Left cardiac atrium (tissue), 4 donors: Measurements from ENCODE around the gene EXOC8. TPM values are rescaled to one million over a fixed set of nuclear protein-coding genes. Genes with fewer than 3 reads are reported as not detected.

Experiments
- ATAC-seq, 2 donors: fragments of 200-7000 bp; cut with Tn5 transposase; one replicate each; pipeline ENCODE4 v1.9.1; 2020; ENCODE audit warnings: mild to moderate bottlenecking in 2 of 2, moderate library complexity in 2 of 2
- DNase-seq: peaks from one replicate; pipeline ENCODE4 v3.0.0-alpha.2; 2020
- intact Hi-C, 2 donors: fragments of 100-400 bp; cut with DNase I; formaldehyde crosslinking; loops; one replicate each; pipeline versions ENCODE4 v1.14.1 to v1.15.1; 2022 to 2023
- long read RNA-seq: library from polyadenylated mRNA; unstranded; transcript quantifications from one replicate; pipeline ENCODE4 v2.0.0, GENCODE V29; 2021
- total RNA-seq, 2 donors: library from RNA; stranded (reverse); fragmentation: NEBNext Ultra II Directional; extraction: Animal tissue kit (Norgen Biotek cat#: 25700); gene quantifications; one replicate each; pipeline ENCODE4 v1.2.1, GENCODE V29; 2021
- donor health status: DM: no; HTN: yes; CAD: no.
- donor health status: DM: no; HTN: yes; CAD: no; lungs with severe emphysema.
- donor health status: DM: yes; HTN: yes; CAD: no.
- donor health status: Dilated cardiomyopathy.

Gene EXOC8, protein sequence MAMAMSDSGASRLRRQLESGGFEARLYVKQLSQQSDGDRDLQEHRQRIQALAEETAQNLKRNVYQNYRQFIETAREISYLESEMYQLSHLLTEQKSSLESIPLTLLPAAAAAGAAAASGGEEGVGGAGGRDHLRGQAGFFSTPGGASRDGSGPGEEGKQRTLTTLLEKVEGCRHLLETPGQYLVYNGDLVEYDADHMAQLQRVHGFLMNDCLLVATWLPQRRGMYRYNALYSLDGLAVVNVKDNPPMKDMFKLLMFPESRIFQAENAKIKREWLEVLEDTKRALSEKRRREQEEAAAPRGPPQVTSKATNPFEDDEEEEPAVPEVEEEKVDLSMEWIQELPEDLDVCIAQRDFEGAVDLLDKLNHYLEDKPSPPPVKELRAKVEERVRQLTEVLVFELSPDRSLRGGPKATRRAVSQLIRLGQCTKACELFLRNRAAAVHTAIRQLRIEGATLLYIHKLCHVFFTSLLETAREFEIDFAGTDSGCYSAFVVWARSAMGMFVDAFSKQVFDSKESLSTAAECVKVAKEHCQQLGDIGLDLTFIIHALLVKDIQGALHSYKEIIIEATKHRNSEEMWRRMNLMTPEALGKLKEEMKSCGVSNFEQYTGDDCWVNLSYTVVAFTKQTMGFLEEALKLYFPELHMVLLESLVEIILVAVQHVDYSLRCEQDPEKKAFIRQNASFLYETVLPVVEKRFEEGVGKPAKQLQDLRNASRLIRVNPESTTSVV
- 10 to 100 TPM; 12.0 to 17.0 TPM for total RNA-seq
- long read RNA-seq, full-length matches to known transcripts: 5 of 5 reads
- long read RNA-seq, partial matches to known transcripts: 0 of 5 reads
- long read RNA-seq, other reads (novel, unspliced or antisense): 0 of 5 reads

DNA sequence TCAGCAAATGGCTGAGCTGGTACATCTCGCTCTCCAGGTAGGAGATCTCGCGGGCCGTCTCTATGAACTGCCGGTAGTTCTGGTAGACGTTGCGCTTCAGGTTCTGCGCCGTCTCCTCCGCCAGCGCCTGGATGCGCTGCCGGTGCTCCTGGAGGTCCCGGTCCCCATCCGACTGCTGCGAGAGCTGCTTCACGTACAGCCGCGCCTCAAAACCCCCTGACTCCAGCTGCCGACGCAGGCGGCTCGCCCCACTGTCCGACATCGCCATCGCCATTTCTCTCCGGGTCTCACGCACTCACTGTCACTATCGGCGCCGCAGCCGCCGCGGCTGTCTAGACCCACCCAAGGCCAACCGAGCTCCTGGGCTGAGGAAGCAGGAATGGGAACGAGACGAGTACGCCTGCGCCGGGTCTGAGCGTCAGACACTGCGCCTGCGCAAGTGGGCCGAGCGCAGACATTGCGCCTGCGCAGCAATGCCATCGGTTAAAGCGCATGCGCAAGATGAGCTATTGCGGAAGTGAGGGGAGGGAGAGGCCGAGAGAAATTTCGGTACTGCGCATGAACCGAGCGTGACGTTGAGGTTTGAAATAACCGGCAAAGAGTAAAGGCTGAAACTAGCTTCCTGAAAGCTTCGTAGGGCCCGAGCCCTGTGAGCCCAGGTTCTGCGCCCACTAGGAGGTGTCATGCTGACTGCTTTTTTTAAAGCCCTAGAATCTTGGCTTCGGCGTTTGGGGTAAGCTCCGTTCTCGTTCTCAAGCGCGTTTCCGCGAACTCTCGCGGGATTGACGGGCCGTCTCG is at the start of gene EXOC8:
EXOC8 (minus strand) TSS at position 381 of the 798 bp plus-strand sequence; CDS start at position 274, 107 bp downstream.
- DNase-seq (peak; percentile 95), ATAC-seq (peak; percentile 95 to 97)
- intact Hi-C loops: loop anchor here in 1 of 2 donors (5.0 kb wide), 1 partner anchor 65 kb away; no protein-coding TSS in a partner anchor

DNA sequence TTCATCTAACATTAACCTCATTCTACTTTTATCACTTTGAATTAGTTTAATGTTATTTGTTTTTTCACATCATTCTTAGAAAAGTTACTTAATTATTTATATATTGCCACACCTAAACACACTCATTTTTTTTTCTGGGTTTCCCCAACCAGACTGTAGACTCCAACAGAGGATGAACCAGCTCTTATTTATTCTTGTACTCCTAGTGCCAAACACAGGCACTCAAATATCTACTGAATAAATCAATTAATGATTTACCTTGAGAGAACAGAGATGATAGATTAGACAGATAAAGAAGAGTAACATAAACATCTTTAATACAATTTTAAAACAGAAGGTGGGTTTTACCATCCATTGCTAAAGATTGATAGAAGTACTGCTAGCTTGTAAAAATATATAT is 48.8 kb upstream of the EXOC8 start:
- DNase-seq: no peak
- no peak for ATAC-seq
- intact Hi-C loops: no loop called here

DNA sequence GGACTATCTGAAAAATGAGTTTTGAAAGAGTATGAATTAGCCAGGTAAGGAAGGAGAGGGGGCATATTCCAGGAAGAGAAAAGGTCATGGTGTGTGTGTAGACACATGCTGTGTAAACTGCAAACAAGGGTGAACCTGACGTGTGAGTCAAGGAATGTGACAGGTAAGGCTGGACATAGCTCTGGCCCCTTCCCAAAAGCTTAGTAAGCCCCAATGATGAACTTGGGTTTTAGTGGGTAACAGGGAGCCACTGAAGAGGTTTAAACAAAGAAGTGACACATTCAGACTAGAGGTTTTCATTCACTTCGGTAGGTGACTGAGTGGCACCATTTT is 47.7 kb upstream of the EXOC8 start:
- DNase-seq (no peak), ATAC-seq (no peak)
- intact Hi-C loops: no loop called here

DNA sequence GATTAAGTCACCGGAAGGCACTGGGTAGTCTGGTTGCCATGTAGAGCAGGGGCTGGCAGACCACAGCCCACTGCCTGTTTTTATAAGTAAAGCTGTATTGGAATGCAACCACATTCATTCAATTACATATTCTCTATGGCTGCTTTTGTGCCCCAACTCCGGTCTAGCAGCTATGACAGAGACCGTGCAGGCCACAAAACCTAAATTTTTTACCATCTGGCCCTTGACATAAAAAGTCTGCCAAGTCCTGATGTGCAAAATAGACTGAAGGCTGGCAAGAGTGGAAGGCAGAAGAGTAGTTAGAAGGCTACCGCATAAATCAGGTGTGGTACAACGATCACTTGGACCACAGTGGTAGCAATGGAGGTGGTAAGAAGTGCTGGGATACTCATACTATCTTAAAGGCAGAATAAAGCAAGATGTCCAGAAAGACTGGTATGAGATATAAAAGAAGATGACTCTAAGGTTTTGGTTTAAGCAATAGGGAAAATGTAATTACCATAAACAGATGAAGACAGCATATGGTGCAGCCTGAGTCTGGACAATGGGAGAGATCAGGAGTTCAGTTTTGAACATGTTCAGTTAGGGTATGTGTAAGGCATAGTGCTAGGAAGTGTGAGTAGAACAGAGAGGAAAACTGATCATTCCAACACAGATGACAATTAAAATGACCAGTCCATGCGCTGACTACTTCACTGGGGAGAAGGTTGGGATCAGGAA is 47.2 kb upstream of the EXOC8 start:
- no peak for ATAC-seq

DNA sequence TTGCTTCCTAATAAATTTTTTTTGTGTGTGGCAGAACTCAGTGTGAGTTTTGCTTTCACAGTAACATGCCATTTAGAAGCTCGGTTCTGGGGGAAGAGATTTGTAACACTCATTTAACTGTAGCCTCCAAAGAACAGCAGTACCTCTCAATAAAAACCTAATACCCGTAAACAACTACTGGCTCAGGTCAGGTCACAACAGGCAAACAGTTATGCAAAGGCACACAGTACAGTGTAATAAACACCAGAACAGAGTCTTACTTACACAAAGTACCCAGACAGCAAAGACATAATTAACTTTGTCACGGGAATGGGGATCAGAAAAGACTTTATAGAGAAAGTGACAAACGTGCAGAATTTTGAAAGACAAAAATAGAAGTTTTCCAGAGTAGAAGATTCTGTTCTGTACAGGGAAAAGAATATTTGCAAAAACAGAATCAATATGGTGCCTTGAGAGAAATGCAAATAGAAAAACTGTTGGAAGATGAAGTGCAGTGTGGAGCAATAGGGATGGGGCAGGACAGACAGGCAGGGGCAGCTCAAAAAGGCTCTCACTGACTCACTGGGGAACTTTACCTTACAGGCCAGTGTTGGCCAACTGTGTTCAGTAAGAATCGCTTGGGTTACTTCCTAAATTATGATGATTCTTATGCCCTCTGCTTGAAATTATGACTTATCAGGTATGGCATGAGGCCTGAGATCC is 45.7 kb upstream of the EXOC8 start:
- intact Hi-C loops: no loop called here
- no peak for DNase-seq
- peak in 1 of 2 donors; percentile 63 for ATAC-seq

More for the DNA sequence above, 47.2 kb upstream of the EXOC8 start:
- intact Hi-C loops: no loop called here
- no peak for DNase-seq

DNA sequence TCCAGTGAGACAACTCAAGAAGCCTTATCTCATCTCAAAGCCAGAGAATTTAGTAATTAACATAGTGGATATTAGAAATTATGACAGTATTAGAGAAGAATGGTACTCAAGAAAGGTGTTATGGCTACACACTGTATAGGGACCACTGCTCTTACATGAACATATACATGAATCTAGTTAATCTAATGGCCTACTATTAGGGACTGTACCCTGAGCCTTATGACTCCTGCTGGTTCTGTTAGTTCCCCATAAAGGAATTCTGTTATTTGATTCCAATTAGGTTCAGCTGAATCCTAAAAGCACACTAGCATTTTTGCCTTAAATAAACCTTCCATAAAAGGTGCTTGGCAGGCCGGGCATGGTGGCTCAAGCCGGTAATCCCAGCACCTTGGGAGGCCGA is 44.8 kb upstream of the EXOC8 start:
- intact Hi-C loops: no loop called here
- ATAC-seq (no peak), DNase-seq (no peak)

DNA sequence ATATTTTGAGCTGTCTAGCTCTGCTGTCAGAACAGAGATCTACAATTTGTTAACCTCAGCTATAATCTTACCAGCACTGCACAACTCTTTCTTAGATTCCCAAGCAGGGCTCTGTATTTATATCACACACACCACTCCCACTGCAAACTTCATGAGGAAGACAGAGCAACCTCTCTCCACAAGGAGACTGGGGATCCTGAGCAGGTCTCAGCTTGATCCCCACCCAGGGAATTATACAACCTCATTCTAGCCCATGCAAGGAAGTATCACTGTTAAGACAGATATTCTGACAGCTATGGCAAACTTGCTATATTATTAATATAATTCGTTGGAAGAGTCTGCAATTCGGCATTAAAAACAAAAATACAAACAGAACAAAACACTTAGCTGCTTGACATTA is 44.1 kb upstream of the EXOC8 start:
- DNase-seq: no peak
- intact Hi-C loops: no loop called here
- no peak for ATAC-seq

DNA sequence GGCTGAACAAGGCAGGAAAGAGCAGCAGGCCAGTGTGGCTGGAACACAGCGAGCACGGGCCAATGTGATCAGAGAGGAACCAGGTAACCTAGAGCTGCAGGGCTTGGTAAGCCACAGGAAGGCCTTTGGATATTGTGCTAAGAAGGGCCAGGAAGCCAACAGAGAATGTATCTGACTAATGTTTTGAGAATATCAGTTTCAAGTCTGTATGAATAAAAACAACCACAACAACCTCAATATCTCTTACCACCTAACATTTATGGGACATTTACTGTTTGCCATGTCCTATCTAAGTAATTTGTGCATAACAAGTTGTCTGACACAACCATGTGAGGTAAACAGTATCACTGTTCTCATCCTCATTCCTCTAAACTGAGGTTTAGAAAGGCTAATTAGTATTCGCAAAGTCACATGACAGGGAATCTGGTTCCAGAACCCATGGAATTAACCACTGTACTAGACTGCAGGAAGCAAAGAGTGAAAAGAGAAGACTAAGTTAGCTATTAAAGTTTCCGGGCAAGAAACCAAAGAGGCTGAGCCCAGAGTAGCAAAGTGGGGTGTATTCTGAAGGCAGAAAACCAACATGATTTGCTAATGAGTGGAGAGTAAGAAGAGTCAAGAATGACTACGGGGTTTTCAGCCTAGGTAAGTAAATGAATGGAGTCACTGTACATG is 39.4 kb upstream of the EXOC8 start:
- no peak for DNase-seq
- no peak for ATAC-seq
- intact Hi-C loops: no loop called here

DNA sequence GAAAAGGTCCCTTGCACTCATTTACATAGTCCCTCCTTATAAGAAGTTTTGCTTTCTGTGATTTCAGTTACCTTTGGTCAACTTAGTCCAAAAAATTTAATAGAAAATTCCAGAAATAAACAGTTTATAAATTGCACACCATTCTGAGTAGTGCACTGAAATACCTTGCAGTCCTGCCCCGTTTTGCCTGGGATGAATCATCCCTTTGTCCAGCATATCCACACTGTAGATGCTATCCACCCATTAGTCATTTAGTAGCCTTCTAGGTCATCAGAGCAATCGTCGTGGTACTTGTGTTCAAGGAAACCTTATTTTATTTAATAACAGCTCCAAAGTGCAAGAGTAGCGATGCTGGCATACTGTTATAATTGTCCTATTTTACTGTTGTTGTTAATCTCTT is 38.4 kb upstream of the EXOC8 start:
- ATAC-seq: peak in 1 of 2 donors; percentile 33
- intact Hi-C loops: no loop called here

DNA sequence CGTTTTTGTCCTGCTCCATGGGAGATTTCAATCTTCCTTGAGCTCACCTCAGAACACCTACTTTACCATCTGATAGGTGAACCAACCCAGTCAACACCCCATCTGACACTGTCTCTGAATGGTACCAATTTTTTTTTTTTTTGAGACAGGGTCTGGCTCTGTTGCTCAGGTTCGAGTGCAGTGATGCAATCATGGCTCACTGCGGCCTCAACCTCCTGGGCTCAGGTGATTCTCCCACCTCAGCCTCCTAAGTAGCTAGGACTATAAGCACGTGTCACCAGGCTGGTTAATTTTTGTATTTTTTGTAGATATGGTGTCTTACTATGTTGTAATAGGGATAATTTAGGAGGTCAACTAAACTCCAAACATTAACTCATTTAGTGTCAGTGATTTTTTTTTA is 36.7 kb upstream of the EXOC8 start:
- ATAC-seq (no peak), DNase-seq (no peak)
- intact Hi-C loops: no loop called here

More for the DNA sequence above, 38.4 kb upstream of the EXOC8 start:
- no peak for DNase-seq

DNA sequence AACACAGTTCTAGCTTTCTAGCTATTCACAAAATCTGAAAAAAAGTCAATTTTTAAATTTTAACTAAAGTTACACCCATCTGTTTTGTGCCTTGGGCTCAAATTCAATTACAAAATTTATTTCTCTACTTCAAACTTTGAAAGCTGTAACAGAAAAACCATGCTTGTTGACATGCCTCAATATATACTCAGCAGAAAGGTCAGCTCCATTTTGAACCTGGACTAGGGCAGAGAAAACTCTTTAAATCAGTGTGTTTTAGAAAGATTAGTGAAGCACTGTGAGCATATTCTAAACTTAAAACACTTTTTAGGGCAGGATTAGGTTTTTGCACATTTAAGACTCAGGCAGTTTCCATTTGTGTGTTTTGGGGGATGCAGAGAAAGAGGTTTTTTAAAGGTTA is 34.8 kb upstream of the EXOC8 start:
- ATAC-seq (no peak), DNase-seq (no peak)
- intact Hi-C loops: no loop called here

DNA sequence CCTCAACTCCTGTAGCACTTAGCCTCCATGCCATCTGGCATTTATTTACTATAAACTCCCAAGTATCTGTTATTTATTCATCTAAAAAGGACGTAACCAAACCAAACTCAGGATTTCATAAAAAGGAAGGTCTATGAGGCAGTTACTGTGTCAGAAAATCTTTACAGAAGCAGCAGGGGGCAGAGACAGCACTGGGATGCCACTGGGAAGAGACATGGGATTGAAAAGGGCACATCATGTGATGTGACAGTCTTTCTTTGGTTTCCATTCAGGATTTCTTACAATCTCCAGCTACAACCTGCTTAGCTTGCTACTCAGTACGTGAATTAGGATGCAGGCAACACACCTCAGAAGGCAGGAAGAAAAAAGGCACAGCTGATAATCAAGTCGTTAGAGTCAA is 31.6 kb upstream of the EXOC8 start:
- ATAC-seq (no peak), DNase-seq (no peak)
- intact Hi-C loops: loop anchor here in 1 of 2 donors (10.0 kb wide), 1 partner anchor 46 kb away; no protein-coding TSS in a partner anchor

DNA sequence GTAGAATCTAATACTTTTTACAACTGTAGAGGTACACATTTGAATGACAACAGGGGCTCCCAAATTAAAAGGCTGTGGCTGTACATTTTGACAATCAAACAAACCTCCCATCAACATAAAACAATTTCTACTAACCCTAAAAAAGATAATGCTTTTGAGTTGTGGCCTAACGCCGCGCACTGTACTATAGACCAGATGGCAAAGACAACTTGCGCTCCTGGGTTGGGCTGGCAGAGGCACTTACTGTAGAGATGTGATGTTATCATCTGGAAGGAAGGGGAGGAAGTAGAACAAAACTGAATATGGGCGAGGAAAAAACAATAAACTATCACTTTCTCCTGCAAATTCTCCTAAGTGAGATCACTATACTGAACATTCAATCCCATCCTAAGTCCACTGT is 26.5 kb upstream of the EXOC8 start:
- no peak for DNase-seq
- intact Hi-C loops: loop anchor here in 1 of 2 donors (10.0 kb wide), 1 partner anchor 51 kb away; no protein-coding TSS in a partner anchor
- no peak for ATAC-seq

DNA sequence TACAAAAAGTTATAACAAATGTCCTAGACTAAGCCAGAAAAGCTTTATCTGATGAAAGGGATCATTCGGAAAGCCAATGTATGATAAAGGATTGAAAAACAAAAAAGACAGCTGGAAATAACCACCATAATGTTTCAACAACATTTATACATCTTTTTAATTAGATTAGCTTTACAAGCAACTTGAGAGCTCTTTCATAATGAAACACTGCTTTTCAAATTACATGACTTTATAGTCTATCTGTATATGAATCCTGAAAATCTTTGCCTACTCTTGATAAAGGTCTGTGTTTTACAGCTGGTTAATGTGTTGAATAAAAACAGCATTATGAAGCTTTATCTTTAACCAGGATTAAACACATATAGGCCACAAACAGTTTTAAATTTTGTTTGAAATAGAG is 26.0 kb upstream of the EXOC8 start:
- intact Hi-C loops: loop anchor here in 1 of 2 donors (10.0 kb wide), 1 partner anchor 51 kb away; no protein-coding TSS in a partner anchor
- no peak for ATAC-seq

DNA sequence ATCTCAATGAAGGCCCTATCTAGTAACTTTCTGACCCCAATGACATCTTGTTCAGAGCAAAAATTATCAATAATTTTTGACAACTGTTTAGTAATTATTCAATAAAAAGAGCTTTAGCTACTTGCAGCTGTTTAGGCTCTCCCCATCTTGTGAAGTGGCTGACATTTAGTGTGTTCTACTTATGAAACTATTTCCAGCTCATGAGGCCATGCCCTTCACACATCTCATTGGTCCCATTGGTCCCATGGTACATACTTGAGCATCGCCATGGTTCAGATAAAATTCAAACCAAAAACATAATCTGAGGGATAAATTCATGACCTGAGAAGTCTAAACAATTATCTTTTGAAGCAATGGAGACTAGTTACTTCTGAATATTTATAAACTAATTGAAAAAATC is 24.7 kb upstream of the EXOC8 start:
- peak; percentile 33 to 71 for ATAC-seq
- DNase-seq: no peak
- intact Hi-C loops: loop anchor here in 1 of 2 donors (10.0 kb wide), 1 partner anchor 52 kb away; no protein-coding TSS in a partner anchor

More for the DNA sequence above, 26.0 kb upstream of the EXOC8 start:
- DNase-seq: no peak

DNA sequence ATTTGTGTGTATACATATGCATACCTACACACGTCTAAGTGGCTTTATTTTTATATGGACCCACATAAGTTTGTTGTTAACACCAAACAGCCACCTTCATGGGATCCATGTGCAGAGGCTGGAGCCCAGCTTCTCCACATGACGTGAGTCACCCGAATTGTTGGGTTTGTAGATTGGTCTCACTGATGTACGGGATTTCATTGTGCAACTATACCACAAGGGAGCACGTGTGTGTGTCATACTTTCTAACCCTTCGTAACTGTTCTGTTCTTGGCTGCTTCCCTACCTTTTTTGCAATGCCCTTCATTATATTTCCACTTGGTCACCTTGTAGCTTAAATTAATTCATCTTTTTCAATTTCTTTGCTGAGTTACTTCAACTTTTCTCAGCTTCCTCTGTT is 21.5 kb upstream of the EXOC8 start:
- intact Hi-C loops: loop anchor here (2.0 to 5.0 kb wide), 3 partner anchors 64 to 232 kb away; partner anchors contain the start of gene EGLN1 (in 1 of the 2)
- peak; percentile 29 for DNase-seq
- peak; percentile 40 to 45 for ATAC-seq

DNA sequence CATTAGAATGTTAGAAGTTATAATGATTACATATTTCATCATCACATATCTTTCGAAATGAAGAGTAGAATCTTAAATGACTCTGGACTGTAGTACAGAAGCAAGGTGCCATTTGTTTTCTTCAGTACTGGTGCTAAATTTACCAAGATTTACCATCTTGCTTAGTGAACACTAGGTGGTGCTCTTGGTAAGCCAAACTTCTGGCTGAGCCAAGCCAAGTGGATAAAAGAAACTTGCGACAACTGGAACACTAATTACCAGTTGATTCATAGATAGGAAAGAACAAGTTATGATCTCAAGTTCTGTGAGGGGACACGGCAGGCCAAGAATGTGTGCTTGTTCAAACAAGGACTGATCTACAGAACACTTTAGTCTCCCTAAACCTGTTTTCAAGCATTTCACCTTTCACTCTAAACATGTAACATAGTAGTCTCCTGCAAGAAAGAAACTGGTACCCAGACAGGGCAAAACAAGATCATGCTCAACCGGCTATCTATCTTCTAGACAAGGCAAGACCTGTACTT is 20.2 kb upstream of the EXOC8 start:
- ATAC-seq (peak; percentile 81 to 84), DNase-seq (peak; percentile 23)
- intact Hi-C loops: loop anchor here (2.0 to 5.0 kb wide), 3 partner anchors 65 to 233 kb away; partner anchors contain the start of gene EGLN1 (in 1 of the 2)
